GM19351 (cell line): ENCODE measurements around the gene SPPL2A.
A peak's percentile ranks its signal among the peaks of the same experiment; 100 is the strongest.
"Not testable (repeated sequence)": the region's sequence is repeated elsewhere in the genome, so short reads cannot be mapped to it uniquely, and the experiment has no call there.

Experiments used
- ATAC-seq: cut with Tn5 transposase; IDR thresholded peaks from one replicate; pipeline ENCODE4 v1.9.1; 2021; ENCODE audit warnings: mild to moderate bottlenecking, moderate library complexity; ENCODE audit not compliant: unreplicated experiment

The SPPL2A gene

DNA sequence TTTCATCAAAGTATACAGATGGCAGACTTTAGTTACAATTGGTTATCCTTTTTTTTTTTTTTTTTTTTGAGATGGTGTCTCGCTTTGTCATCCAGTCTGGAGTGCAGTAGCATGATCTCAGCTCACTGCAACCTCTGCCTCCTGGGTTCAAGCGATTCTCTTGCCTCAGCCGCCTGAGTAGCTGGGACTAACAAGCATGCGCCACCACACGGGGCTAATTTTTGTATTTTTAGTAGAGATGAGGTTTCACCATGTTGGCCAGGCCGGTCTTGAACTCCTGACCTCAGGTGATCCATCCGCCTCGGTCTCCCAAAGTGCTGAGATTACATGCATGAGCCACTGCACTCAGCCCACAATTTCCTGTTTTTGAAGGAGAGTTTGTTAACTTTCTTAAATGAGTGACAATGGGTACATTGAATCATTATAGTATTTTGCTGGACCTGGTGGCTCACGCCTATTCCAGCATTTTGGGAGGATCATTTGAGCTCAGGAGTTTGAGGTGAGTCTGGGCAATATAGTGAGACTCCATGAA lies 70.8 kb downstream of the SPPL2A start:
- ATAC-seq: not testable (repeated sequence)

DNA sequence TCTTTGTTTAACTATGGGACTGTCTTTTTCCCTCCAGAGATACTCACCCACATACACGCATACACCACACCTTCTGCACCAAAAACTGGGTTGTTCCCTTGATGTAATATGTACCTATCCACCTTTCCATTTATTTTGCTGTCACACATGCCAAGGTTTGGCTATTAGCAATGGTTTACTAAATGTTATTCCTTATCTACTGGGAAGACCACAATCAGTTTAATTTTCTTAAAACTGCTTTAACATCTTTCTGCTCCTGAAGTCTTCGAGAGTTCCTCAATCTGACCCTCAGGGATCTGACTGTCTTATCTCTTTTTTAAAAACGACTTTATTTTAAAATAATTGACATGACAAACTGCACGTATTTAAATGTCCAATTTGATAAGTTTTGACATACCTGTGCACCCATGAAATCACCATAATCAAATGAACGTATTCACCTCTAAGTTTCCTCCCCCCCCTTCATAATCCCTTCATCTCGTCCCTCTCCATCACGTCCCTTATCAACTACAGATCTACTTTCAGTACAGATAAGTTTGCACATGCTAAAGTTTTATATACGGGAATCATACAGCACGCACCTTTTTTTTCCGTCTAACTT lies 78.1 kb downstream of the SPPL2A start:
- peak; percentile 2 for ATAC-seq

DNA sequence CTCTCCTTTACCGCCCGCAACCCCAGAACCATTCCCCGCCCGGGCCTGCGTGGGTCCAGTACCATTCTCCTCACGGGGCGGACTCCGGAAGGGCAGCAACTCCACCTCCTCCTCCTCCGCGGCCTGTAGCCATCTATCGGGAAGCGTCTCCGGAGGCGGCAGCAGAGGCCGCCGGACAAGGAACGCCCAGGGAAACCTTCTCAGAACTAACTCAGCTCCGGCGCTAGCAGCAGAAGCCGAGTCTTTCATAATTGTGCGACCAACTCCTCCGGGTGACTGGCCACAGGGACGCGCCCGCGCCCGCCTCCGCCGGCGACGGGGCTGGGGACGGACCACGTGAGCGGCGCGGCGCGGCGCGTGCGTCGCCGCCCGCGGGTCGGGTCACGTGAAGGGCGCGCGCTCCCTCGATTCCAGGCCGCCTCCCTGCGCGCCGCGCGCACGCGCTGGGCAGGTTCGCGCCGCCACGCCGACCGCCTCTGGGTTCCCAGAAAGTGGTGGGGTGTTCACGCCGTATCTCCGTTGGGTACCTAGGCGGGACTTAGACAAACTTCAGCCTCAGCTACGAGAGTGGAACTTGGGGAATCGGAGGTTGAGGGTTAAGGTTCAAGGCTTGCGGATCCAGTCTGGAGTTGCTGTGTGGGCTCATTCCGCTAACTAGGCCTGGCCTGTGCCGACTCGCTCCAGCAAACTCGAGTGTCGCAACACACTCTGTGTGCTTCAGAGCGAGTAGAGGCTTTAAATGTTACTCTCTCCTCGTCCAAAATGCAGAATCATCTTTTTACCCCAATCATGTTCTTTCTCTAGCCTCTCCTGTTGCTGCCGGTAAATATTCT lies 78.8 kb downstream of the SPPL2A start, which contains the start of gene TRPM7:
TRPM7 (minus strand) TSS at position 329 of the 833 bp plus-strand sequence; CDS start at position 65, 264 bp downstream.
- ATAC-seq: peak; percentile 71

DNA sequence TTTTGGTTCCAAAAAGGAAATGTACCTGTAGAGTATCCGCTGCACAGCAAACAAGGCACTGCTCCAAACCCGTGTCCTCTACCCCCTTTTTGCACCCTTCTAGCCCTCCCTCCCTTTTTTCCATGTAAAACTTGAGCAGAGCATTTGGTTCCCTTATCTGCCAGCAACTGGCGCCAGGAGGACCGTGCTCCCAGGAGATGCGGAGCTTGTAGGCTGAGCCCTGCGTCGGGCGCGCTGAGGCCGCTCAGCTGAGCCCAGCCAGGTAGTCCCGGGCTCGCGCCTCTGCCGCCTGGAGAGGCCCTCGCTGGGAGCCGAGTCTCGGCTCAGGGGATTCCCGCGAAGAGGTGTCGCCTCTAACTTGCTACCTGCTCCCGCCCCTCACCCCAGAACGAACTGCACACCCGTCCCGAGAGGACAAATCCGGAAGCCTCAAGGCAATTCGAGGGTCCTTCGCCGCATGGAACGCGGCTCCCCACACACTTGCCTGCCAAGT lies 79.5 kb downstream of the SPPL2A start:
- peak; percentile 54 for ATAC-seq

DNA sequence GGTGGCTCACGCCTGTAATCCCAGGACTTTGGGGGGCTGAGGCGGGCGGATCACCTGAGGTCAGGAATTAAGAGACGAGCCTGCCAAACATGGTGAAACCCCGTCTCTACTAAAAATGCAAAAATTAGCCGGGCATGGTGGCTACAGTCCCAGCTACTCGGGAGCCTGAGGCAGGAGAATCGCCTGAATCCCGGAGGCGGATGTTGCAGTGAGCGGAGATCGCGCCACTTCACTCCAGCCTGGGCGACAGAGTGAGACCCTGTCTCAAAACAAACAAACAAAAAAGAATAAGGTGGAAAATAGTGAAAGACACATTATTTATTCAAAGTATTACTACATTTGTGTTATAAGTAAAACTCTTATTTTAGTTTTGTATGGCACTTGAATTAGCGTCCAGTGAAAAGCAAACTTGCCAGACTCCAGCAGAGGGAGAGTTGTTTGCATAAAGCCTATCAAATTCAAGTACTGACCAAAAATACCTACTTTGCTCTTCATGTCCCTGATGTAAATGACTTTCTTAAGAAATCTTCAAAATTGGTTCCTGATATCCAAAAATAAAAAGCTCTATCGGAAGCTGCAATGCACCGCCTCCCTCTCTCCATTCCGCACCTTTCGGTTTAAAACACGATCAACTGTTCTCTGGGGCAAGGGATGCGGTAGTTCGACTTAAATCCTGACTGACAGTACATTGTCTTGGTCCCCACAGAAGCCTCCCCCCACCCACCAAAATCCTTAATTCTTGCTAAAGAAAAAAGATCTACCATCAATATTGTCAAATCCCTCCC lies 80.1 kb downstream of the SPPL2A start:
- ATAC-seq: no peak

DNA sequence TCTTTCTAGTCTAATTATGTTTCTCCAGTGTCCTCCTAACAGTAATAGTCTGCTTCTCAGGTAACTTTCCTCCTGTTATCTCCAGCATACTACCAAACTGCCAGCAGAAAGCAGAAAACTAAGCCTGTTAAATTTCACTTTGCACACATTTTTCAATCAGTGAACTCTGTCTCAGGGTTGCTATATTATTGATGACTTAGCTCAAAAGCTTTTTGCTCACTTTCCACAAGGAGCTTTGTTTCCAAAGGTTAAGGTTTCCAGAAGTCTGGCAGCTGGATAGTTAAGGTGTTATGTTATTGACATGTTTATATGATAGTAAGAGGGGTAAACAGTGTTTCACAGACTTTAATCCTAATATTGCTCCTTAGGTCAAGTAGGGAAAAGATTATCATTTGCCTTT lies 84.0 kb downstream of the SPPL2A start:
- no peak for ATAC-seq

DNA sequence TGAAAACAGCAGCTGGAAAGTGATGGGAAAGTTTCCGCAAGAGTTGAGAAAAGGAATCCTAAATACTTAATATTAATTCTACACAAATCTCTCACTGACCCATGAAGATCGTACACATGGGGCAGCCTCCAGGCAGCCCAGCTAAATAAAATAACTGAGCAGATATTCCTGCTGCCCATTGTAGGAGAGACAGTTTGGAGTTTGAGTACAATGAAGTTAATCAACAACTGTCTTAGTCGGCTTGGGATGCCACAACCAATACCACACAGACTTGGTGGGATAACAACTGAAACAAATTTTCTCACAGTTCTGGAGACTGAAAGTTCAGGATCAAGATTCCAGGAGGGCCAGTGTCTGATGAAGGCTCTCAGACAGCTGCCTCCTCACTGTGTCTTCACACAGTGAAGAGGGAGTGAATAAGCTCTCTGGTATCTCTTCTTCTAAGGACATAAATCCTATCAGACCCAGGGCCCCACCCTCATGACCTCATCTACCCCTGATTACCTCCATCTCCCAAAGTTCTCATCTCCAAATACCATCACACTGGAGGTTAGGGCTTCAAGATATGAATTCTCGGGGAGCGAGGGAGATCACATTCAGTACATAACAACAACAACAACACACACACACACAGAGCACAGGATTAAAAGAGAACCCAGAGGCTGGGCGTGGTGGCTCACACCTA lies 88.6 kb downstream of the SPPL2A start:
- no peak for ATAC-seq

DNA sequence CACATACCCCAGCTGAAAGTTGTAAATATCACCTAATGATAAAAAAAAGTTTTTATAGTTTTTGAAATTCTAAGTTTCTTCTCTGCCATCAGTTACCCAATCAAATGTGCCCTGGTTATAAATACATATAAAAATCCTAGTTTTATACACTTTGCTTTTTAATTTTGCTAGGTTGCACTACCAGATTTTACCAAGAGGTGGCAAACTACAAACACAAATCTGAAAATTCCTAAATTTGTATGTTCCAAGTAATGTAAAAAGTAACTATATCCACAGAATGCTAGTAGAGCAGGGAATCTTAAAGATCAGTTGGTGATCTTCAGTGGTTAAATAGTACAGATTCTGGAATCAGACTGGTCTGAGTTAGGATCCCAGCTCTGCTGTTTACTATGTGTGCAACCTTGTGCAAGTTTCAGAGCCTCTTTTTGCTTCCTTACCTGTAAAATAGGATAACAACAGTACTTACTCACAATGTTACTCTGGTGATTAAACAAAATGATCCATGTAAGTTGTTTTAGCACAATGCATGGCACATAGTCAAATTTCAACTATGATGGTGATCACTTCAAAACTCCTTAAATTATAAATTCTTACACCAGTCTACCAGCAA lies 89.9 kb downstream of the SPPL2A start:
- ATAC-seq: no peak

DNA sequence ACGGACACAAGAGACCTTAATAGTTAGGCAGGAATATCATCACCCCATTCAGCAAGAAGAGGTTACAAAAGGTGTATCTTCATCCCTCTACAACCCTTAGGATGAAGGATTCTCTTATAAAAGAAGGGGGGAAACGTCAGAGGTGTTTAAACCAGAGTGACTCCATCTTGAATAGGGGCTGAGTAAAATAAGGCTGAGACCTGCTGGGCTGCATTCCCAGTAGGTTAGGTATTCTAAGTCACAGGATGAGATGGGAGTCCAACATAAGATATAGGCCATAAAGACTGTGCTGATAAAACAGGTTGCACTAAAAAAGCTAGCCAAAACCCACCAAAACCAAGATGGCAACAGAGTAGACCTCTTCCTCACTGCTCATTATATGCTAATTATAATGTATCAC lies 95.4 kb downstream of the SPPL2A start:
- ATAC-seq: no peak

DNA sequence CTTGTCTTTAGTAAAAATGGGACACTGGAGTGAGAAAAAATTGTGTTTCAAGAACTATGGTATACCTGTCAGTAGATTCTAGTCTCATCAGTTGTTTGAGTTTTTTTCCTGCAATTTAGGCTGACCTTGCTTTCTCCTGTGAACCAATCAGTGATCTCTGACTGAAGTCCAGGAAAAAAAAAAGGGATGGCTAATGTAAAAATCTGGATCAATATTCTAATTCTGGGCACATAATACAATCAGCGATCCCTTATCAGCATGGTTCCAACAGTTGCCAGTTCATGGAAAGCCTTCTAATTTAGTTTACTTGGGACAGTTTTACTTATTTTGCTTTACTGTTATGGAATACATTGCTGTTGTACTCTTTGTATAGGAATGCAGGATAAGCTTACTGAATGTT lies 95.9 kb downstream of the SPPL2A start:
- no peak for ATAC-seq

DNA sequence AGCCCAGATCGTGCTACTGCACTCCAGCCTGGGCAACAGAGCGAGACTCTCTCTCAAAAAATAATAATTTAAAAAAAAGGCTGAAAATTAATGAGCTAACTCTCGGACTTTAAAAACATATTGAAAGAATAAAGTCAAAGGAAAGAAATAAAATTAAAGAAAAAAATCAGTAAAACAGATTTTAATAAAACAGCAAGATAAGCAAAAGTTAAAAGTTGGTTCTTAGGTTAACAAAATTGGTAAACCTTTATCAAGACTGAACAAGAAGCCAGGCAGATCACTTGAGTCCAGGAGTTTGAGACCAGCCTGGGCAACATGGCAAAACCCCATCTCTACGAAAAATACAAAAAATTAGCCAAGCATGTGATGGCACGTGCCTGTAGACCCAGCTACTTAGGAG lies 99.6 kb downstream of the SPPL2A start:
- no peak for ATAC-seq

DNA sequence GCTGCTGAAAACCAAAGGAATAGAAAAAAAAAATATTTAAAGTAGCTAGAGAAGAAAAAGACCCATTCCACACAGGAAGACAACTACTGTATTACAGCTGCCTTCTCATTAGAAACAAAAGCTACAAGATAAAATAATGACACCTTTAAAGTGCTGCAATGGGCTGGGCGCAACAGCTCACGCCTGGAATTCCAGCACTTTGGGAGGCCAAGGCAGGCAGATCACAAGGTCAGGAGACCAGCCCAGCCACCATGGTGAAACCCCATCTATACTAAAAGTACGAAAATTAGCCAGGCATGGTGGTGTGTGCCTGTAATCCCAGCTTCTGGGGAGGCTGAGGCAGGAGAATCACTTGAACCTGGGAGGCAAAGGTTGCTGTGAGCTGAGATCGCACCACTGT lies 110.0 kb downstream of the SPPL2A start:
- ATAC-seq: no peak

DNA sequence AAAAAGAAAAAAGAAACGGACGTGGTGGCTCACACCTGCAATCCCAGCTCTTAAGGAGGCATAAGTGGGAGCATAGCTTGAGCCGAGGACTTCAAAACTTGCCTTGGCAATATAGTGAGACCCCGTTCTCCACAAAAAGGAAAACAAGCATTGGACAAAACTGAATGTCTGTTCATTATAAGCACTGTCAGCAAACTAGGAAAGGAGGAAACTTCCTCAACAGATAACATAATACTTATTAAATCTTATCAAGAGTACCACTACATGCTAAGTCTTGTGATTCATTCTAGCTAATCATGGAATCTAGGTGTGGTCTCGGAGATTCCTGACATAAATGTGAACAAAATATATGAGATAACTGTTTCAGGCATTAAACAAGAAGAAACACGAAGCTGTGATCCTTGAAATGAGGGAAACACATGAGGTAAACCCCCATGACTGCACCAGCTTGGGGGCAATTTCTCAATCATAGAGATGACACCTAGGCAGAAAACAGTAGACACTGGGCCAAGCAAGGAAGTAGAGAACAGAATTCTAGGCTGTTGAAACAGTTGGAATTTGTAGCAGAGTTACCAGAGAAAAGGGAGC lies 112.3 kb downstream of the SPPL2A start:
- no peak for ATAC-seq

DNA sequence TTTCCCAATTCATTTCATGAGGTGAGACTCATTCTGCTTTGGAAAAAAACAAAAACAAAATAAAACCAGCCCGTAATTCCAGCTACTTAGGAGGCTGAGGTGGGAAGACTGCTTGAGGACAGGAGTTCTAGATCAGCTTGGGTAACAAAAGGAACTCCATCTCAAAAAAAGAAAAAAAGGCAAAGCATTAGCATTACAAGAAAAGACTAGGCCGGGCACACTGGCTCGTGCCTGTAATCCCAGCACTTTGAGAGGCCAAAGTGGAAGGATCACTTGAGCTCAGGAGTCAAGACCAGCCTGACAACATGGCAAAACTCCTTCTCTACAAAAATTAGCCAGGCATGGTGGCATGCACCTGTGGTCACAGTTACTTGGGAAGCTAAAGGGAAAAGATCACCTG lies 112.8 kb downstream of the SPPL2A start:
- no peak for ATAC-seq
